Hepatocyte (in vitro differentiated cells): ENCODE results near the gene PLEKHA6. TPM values are rescaled to one million over a fixed set of nuclear protein-coding genes. Genes with fewer than 3 reads are reported as not detected.

Experiments used
- DNase-seq: peaks from one replicate; pipeline ENCODE4 v3.0.0-alpha.2; 2016; ENCODE audit warnings: low spot score
- H2AFZ ChIP-seq: fragments of 200-600 bp; sonication (generic); 2 replicates; pipeline ENCODE4 v1.6.0; 2016; ENCODE audit warnings: antibody characterized with exemption, mild to moderate bottlenecking
- H3K27ac ChIP-seq: fragments of 200-600 bp; sonication (generic); 2 replicates; pipeline ENCODE4 v1.5.1; 2016; ENCODE audit warnings: mild to moderate bottlenecking
- H3K27me3 ChIP-seq: fragments of 200-600 bp; sonication (generic); 2 replicates; pipeline ENCODE4 v1.6.1; 2016
- H3K36me3 ChIP-seq: fragments of 200-600 bp; sonication (generic); replicated peaks from 2 replicates; pipeline ENCODE4 v1.5.1; 2016; ENCODE audit warnings: low read depth; ENCODE audit not compliant: insufficient read depth
- H3K4me1 ChIP-seq: fragments of 200-600 bp; sonication (generic); 2 replicates; pipeline ENCODE4 v1.5.1; 2016; ENCODE audit warnings: mild to moderate bottlenecking, moderate library complexity; ENCODE audit not compliant: insufficient read depth
- H3K4me2 ChIP-seq: fragments of 200-600 bp; sonication (generic); 2 replicates; pipeline ENCODE4 v1.6.0; 2016
- H3K4me3 ChIP-seq: fragments of 200-600 bp; sonication (generic); 2 replicates; pipeline ENCODE4 v1.5.1; 2016; ENCODE audit warnings: mild to moderate bottlenecking
- H3K79me2 ChIP-seq: fragments of 200-600 bp; sonication (generic); 2 replicates; pipeline ENCODE4 v1.6.0; 2017; ENCODE audit warnings: mild to moderate bottlenecking
- H3K9me2 ChIP-seq: fragments of 200-600 bp; sonication (generic); replicated peaks from 2 replicates; pipeline ENCODE4 v1.6.0; 2017; ENCODE audit warnings: mild to moderate bottlenecking; ENCODE audit not compliant: insufficient read depth
- H3K9me3 ChIP-seq: fragments of 200-600 bp; sonication (generic); 2 replicates; pipeline ENCODE4 v1.5.1; 2016; ENCODE audit warnings: low read depth, mild to moderate bottlenecking
- H4K20me1 ChIP-seq: fragments of 200-600 bp; sonication (generic); 2 replicates; pipeline ENCODE4 v1.6.0; 2016; ENCODE audit warnings: mild to moderate bottlenecking; ENCODE audit not compliant: insufficient read depth, poor library complexity, severe bottlenecking
- EZH2 ChIP-seq: fragments of 200-600 bp; sonication (generic); IDR thresholded peaks from 2 replicates; pipeline ENCODE4 v1.6.1; 2016; ENCODE audit warnings: antibody characterized with exemption, mild to moderate bottlenecking, borderline replicate concordance
- EZH2phosphoT487 ChIP-seq: fragments of 200-600 bp; sonication (generic); IDR thresholded peaks from one replicate; pipeline ENCODE4 v1.6.1; 2018; ENCODE audit warnings: antibody characterized with exemption, mild to moderate bottlenecking, low read depth, moderate library complexity; ENCODE audit not compliant: unreplicated experiment, severe bottlenecking
- WGBS: methylation state at CpG from one replicate; pipeline ENCODE4 v1.1.6; 2016; ENCODE audit warnings: low lambda C conversion rate; ENCODE audit errors: missing lambda C conversion rate; 5-methylcytosine and 5-hydroxymethylcytosine counted together
- polyA plus RNA-seq: library from polyadenylated mRNA; unstranded; fragments of >200 nt; fragmentation: Nextera tagmentation; extraction: Ambion mirVana; gene quantifications from 2 replicates; pipeline ENCODE4 v1.2.1, GENCODE V29; 2016
- total RNA-seq: library from RNA; depleted of rRNA; stranded (reverse); fragments of >200 nt; gene quantifications from 2 replicates; pipeline ENCODE4 v1.2.3, GENCODE V29; 2014
- TF ChIP-seq, protein P1 (sequence below): fragments of 200-600 bp; sonication (generic); IDR thresholded peaks from 2 replicates; pipeline ENCODE4 v1.5.1; 2016; ENCODE audit warnings: antibody characterized with exemption, mild to moderate bottlenecking; ENCODE audit not compliant: poor library complexity

PLEKHA6 gene
- total and polyA plus RNA-seq, 2 experiments from 2014 or later: 14.3 to 31.5 TPM

DNA sequence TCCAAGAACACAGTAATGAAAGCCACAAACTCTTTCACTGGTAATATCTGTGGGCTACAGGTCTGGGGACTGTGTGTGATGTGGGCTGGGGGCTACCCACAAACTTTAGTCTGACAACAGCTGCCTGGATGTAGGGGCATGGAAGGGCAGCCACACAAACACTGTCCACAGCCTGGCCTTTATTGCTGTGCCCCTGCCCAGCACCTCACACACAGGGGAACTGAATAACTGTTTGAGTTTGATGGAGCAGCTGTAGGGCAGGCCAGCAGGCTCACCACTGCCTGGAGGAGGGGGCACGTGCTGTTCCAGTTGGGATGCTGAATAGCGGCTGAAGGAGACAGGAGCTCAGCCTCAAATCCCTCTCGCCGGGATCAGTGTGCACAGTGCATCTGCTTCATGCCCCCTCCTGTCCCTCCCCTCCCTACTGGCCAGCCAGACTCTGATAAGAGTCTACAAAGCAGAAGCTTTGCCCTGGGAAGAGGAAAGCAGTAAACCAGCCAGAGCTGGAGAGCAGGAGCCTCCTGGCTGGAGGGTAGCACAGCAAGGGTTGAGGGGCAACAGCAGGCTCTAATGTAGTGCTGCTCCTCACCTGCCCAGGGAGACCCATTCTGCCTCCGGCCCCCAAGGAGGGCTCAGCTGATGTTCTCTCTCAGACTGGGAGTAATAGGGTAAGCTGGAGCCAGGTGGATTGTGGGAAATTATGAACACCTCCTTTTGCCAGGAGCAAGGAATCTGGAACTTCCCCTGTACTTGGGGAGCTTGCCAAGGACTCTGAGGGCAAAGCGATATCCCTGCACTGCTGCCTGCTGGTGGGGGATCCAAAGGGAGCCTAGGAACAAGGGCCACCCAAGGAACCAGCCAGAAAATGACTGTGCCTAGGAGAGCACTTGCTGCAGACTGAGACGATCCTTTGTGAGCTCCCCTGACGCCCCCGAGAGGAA, 75.7 kb downstream of the PLEKHA6 start:
- Histone ChIP-seq H3K9me3 (no peaks in the 10 kb centered on the region), H3K36me3 (no peaks in the 10 kb centered on the region), H3K9me2 (no peaks in the 10 kb centered on the region), H3K27me3 (no peaks in the 10 kb centered on the region), H3K4me1 (peaks cover 47% of the 10 kb centered on the region), H4K20me1 (peaks cover 4% of the 10 kb centered on the region), H3K4me2 (no peak overlapping the region), H3K27ac (no peak overlapping the region), H2AFZ (no peak overlapping the region), H3K79me2 (peaks cover 77% of the 10 kb centered on the region), H3K4me3 (no peak overlapping the region)
- TF ChIP-seq, protein P1, sequence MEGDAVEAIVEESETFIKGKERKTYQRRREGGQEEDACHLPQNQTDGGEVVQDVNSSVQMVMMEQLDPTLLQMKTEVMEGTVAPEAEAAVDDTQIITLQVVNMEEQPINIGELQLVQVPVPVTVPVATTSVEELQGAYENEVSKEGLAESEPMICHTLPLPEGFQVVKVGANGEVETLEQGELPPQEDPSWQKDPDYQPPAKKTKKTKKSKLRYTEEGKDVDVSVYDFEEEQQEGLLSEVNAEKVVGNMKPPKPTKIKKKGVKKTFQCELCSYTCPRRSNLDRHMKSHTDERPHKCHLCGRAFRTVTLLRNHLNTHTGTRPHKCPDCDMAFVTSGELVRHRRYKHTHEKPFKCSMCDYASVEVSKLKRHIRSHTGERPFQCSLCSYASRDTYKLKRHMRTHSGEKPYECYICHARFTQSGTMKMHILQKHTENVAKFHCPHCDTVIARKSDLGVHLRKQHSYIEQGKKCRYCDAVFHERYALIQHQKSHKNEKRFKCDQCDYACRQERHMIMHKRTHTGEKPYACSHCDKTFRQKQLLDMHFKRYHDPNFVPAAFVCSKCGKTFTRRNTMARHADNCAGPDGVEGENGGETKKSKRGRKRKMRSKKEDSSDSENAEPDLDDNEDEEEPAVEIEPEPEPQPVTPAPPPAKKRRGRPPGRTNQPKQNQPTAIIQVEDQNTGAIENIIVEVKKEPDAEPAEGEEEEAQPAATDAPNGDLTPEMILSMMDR: no peak
- TF ChIP-seq EZH2: no peak
- TF ChIP-seq EZH2phosphoT487: no peak
- 61% methylated on average over 9 of the region's 9 CpGs for WGBS
- no peak for DNase-seq

DNA sequence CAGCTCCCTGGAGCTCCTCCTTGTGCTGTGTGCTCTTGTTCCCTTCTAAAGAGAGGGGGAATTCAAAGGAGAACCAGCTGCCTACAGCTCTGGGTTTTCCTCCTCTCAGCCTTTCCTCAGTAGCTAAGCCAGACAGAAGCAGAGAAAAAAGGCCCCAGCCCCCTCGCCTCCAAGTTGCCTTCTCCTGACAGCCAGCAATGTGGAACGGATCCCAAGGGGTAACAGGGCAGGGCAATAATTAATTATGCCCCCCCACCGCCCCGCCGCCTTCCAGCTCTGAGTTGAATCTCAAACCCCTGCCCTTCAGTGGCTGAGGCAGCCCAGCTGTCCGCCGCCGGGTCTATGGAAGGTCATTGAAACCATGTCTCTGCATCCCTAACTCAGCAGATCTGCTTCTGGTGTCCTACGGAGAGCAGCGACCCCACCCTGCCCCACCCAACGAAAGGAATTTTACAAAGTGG, 76.9 kb downstream of the PLEKHA6 start:
- Histone ChIP-seq H3K79me2 (peaks cover 78% of the 10 kb centered on the region), H3K27me3 (no peaks in the 10 kb centered on the region), H4K20me1 (peaks cover 4% of the 10 kb centered on the region), H3K4me2 (no peak overlapping the region), H3K4me3 (no peak overlapping the region), H3K27ac (no peak overlapping the region), H3K4me1 (peaks cover 49% of the 10 kb centered on the region), H3K36me3 (no peaks in the 10 kb centered on the region), H3K9me3 (no peaks in the 10 kb centered on the region), H3K9me2 (no peaks in the 10 kb centered on the region), H2AFZ (no peak overlapping the region)
- 85% methylated on average over 10 of the region's 11 CpGs for WGBS
- TF ChIP-seq EZH2phosphoT487 (no peak), EZH2 (no peak)
- TF ChIP-seq, protein P1: no peak
- no peak for DNase-seq

DNA sequence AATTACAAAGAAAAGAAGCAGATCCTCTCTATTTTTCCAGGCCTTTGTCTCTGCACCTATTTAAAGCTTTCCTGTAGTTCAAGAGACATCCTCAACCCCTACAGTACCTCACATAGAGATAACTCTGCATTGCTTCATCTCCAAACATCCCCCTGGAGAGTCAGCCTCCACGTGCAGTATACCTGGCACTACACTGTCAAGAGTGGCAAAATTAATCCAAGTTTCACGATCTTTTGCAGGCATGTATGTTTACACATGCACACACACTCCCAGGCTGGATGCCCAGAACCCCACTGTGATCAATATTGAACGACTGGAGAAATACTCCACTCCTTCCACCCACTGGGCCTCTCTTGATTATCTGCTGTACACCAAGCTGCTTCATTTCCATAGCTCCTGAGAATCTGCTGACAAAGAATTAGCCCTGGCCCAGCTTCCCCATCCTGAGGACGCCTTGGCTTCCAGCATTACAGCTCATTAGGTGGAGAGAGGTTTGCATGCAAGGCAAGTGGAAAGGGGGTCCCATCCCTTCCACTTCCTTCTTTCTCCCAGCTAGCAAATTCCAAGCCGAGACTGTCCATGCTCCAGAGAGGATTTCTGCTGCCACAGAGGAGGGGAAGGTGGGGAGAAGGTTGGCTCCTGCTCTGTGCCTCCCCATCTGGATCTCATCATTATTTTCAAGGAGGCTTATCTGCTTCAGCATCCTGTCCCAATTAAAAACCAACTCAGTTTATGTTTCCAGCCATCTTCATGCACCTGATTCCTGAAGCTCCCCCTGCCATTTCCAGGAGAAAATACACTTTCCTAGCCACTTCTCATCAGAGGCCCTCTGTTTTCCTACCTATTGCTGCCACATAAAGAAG, 79.4 kb downstream of the PLEKHA6 start:
- Histone ChIP-seq H3K9me3 (no peaks in the 10 kb centered on the region), H3K9me2 (no peaks in the 10 kb centered on the region), H3K4me1 (peaks cover 56% of the 10 kb centered on the region), H3K36me3 (no peaks in the 10 kb centered on the region), H3K4me2 (no peak overlapping the region), H4K20me1 (peaks cover 4% of the 10 kb centered on the region), H3K4me3 (no peak overlapping the region), H3K79me2 (peaks cover 82% of the 10 kb centered on the region), H3K27ac (peak overlapping the region; percentile 66), H3K27me3 (no peaks in the 10 kb centered on the region), H2AFZ (no peak overlapping the region)
- 54% methylated on average over 5 of the region's 5 CpGs for WGBS
- no peak for TF ChIP-seq EZH2phosphoT487
- TF ChIP-seq EZH2: no peak
- TF ChIP-seq, protein P1: no peak
- no peak for DNase-seq
